Cardiac fibroblast (primary cell): Measurements from ENCODE around the gene CLPX.

Experiments used
- DNase-seq, 2 donors: peaks; one replicate each; pipeline versions ENCODE4 v3.0.0 to v3.0.0-alpha.2; 2010; ENCODE audit warnings: low read depth in 2 of 2
- H3K4me3 ChIP-seq, 2 donors: replicated peaks in 1 of 2; 1 replicate in 1 of 2; 2 replicates in 1 of 2; pipeline ENCODE4 v1.5.1; 2011; ENCODE audit warnings: low read depth in 2 of 2, low read length in 2 of 2, mild to moderate bottlenecking in 2 of 2, moderate library complexity in 1 of 2
- TF ChIP-seq, protein P1 (sequence below): IDR thresholded peaks from one replicate; pipeline ENCODE4 v1.5.1; 2011; ENCODE audit warnings: low read depth, mild to moderate bottlenecking, low read length, inconsistent platforms

CLPX gene

DNA sequence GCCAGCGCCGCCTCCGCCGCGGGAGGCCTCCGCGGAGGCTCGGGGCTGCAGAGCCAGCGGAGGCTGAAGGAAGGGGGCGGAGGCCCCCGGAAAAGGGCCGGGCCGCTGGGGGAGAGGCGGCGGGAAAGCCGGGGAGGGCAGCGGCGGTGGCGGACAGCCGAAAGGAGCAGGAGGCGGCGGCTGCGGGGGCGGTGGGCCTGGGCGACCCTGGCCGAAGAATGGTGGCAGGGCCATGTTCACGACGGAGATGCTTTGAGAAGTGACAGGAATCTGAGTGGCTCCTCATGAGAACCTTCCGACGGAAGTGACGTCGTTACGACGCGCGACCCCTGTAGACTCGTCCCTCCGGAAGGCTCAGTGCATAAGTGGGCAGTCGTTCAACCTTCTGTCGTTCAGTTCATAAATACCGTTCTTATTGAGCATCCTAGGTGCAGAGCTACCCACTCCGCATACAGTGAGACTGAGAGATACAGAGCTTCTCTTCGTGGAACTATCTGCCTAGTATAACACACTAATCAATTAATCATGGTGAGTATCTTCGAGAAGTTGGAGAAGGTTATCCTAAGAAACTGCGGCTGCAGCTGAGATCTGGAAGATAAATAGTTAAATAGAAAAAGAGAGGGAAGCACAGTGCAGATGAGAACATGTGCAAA lies 51.5 kb downstream of the CLPX start, which contains the start of gene PDCD7:
TSS of gene PDCD7 (minus strand) at position 261 of the 653 bp plus-strand sequence. CDS start at position 234, 27 bp downstream.
- H3K4me3 ChIP-seq, result peak within 1 kb of the TSS; percentile 56 to 74
- TF ChIP-seq, protein P1, sequence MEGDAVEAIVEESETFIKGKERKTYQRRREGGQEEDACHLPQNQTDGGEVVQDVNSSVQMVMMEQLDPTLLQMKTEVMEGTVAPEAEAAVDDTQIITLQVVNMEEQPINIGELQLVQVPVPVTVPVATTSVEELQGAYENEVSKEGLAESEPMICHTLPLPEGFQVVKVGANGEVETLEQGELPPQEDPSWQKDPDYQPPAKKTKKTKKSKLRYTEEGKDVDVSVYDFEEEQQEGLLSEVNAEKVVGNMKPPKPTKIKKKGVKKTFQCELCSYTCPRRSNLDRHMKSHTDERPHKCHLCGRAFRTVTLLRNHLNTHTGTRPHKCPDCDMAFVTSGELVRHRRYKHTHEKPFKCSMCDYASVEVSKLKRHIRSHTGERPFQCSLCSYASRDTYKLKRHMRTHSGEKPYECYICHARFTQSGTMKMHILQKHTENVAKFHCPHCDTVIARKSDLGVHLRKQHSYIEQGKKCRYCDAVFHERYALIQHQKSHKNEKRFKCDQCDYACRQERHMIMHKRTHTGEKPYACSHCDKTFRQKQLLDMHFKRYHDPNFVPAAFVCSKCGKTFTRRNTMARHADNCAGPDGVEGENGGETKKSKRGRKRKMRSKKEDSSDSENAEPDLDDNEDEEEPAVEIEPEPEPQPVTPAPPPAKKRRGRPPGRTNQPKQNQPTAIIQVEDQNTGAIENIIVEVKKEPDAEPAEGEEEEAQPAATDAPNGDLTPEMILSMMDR, result no peak
- peak; percentile 92 to 93 for DNase-seq

DNA sequence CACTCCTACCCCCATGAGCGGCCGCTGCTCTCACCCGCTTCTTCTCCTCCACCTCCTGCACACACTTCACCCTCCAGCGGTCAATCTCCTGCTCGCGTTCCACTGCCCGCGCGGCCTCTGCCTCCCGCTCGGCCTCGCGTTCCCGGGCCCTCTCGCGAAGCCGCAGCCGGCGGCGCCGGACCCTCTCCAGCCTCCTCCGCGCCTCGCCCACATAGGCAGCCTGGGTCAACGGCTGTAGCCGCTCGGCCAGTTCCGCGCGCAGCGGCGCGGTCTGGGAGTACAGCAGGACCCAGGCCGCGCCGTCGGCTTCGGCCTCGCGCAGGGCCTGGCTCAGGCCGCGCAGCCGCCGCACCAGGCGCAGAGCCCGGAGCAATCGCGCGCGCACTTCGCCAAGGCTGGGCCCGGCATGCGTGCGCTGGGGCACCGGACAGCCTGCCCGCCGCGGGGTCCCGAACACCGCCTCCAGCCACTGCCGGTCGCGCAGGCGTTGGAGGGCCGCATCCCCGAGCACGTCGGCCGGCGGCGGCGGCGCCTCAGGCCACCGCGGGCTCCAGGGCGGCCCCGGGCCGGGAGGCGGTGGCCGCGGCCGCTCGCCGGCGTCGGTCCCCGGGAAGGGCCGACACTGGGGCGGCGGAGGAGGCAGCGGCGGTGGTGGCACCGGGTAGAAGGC lies 52.1 kb downstream of the CLPX start:
- H3K4me3 ChIP-seq, result peak overlapping the region; percentile 56 to 74
- TF ChIP-seq, protein P1, result no peak
- DNase-seq, result peak; percentile 58 to 60

DNA sequence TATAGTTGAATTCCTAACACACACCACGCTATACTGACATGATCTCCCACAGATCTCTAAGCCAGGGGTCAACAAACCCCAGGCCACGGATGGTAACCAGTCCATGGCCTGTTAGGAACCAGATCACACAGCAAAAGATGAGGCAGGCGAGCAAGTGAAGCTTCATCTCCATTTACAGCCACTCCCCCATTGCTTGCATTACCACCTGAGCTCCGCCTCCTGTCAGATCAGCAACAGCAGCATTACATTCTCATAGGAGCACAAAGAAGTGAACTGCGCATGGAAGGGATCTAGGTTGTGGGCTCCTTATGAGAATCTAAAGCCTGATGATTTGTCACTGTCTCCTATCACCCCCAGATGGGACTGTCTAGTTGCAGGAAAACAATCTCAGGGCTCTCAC lies 54.2 kb downstream of the CLPX start:
- DNase-seq, result no peak
- TF ChIP-seq, protein P1, result no peak
- no peak overlapping the region for H3K4me3 ChIP-seq

DNA sequence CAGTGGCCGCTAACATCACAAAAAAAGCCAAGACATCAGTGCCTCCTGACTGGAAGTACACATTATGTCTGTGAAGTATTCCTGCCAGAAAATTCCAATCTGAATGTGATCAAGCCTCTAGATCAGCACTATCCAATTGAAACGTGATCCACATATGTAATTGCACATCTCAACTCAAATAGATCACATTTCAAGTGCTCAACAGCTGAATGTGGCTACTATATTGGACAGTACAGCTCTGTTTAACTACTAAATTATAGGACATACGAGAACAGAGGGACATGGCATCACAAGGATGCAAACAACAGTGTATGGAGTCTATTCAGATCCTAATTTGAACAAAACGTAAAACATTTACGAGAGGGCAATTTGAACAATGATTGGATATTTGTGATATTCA lies 69.6 kb downstream of the CLPX start:
- DNase-seq, result no peak
- TF ChIP-seq, protein P1, result no peak

DNA sequence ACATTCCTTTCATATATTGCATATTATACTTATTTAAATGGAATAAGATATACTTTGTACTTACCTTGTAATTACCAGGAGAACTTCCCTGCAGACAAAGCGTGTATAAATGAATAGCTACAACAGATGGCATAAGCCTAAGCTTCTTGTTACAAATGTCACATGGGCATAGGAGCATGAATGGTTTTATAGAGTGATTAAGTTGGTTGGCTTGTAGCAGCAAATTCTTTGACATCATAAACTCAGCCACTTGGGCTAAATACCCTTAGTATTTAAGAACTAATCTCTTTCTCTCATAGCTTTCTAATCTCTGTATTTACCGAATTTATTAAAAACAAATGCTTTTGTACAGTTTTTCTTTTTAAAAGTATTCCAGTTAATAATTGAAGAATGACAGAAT lies 70.1 kb downstream of the CLPX start, which contains the start of gene UBAP1L:
TSS of gene UBAP1L (minus strand) at position 115 of the 400 bp plus-strand sequence. CDS start 8,985 bp downstream, outside the sequence.
- TF ChIP-seq, protein P1, result no peak
- H3K4me3 ChIP-seq, result no peak within 1 kb of the TSS
- DNase-seq, result no peak

More for the DNA sequence above, 69.6 kb downstream of the CLPX start:
- H3K4me3 ChIP-seq, result no peak overlapping the region

DNA sequence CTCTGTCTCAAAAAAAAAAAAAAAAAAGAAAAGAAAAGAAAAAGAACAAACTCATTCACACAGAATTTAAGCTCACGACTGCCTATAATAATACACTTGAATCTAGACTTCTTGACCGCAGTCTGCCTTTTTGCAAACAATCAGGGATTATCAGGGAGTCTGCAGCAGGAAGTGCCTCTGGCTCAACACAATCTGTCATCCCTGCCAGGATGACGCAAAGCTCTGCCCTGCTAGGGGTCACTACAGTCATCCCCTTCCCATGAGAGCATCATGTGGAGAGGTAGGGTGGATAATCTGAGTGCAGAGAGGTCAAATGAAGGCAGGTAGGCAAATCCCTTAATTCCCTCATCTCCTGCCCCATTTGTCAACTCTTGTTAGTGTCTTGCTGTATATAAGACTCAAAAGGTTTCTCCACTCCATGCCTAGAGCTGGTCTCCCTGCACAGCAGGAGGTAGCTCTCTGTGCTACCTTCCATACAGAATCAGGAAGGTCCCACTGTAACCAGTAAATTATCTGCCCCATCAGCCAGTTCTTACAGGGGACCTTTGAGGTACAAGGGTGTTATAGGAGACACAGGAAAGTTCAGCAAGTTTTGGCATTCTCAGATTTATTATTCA lies 74.4 kb downstream of the CLPX start:
- DNase-seq, result peak; percentile 68 to 80
- H3K4me3 ChIP-seq, result no peak overlapping the region
- TF ChIP-seq, protein P1, result no peak
